ENCODE results near the gene SGMS1. TPM values are rescaled to one million over a fixed set of nuclear protein-coding genes. Genes with fewer than 3 reads are reported as not detected.

The SGMS1 gene
- total RNA-seq, 1 experiment from 2014 or later: 24.7 TPM

- TF ChIP-seq, protein P1, sequence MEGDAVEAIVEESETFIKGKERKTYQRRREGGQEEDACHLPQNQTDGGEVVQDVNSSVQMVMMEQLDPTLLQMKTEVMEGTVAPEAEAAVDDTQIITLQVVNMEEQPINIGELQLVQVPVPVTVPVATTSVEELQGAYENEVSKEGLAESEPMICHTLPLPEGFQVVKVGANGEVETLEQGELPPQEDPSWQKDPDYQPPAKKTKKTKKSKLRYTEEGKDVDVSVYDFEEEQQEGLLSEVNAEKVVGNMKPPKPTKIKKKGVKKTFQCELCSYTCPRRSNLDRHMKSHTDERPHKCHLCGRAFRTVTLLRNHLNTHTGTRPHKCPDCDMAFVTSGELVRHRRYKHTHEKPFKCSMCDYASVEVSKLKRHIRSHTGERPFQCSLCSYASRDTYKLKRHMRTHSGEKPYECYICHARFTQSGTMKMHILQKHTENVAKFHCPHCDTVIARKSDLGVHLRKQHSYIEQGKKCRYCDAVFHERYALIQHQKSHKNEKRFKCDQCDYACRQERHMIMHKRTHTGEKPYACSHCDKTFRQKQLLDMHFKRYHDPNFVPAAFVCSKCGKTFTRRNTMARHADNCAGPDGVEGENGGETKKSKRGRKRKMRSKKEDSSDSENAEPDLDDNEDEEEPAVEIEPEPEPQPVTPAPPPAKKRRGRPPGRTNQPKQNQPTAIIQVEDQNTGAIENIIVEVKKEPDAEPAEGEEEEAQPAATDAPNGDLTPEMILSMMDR (IDR thresholded peaks at IDR 0.05; ENCODE audit: unreplicated experiment): no peak
- Mint-ChIP-seq H3K9me3 (ENCODE audit: unreplicated experiment) (no peaks in the 10 kb centered on the region), H3K36me3 (ENCODE audit: insufficient read depth, unreplicated experiment) (no peaks in the 10 kb centered on the region), H3K27me3 (ENCODE audit: insufficient read depth, unreplicated experiment) (no peaks in the 10 kb centered on the region), H3K4me1 (ENCODE audit: insufficient read depth, unreplicated experiment) (no peaks in the 10 kb centered on the region), H3K27ac (ENCODE audit: low read depth, unreplicated experiment) (no peak overlapping the region), H3K4me3 (ENCODE audit: unreplicated experiment) (no peak overlapping the region)
- CTCF ChIA-PET: no interaction called here
- no TSS peak for BruUV-seq (replicated peaks)
- no peak for DNase-seq (ENCODE audit: unreplicated experiment)
- intact Hi-C loops (cut with micrococcal nuclease): no loop called here
- POLR2A ChIA-PET: no interaction called here
These were observed 97.6 kb downstream of the SGMS1 start for GRCh38 chr10:50526185-50526584.

- no TSS peak for BruUV-seq (replicated peaks)
- no peaks in the 10 kb centered on the region for H3K4me1 Mint-ChIP-seq (ENCODE audit: insufficient read depth, unreplicated experiment)
- no peak overlapping the region for H3K4me3 Mint-ChIP-seq (ENCODE audit: unreplicated experiment)
- no peaks in the 10 kb centered on the region for H3K9me3 Mint-ChIP-seq (ENCODE audit: unreplicated experiment)
- CTCF ChIA-PET: interaction anchor here (0.7 to 2.0 kb wide), 3 partner anchors 9 to 156 kb away, joined by 3 to 12 read pairs (median 3); no protein-coding TSS in a partner anchor
- POLR2A ChIA-PET: interaction anchor here (0.6 kb wide), 1 partner anchor 13 kb away, joined by 3 read pairs; no protein-coding TSS in a partner anchor
- no peak for DNase-seq (ENCODE audit: unreplicated experiment)
- intact Hi-C loops (cut with micrococcal nuclease): no loop called here
- H3K36me3 Mint-ChIP-seq (ENCODE audit: insufficient read depth, unreplicated experiment): peaks cover 6% of the 10 kb centered on the region
- TF ChIP-seq, protein P1 (IDR thresholded peaks at IDR 0.05; ENCODE audit: unreplicated experiment): no peak
- no peaks in the 10 kb centered on the region for H3K27me3 Mint-ChIP-seq (ENCODE audit: insufficient read depth, unreplicated experiment)
- H3K27ac Mint-ChIP-seq (ENCODE audit: low read depth, unreplicated experiment): no peak overlapping the region
These were observed 100.4 kb downstream of the SGMS1 start for GRCh38 chr10:50523357-50523756.

GRCh38 chr10:50522908-50523307 lies 100.8 kb downstream of the SGMS1 start:
- TF ChIP-seq, protein P1 (IDR thresholded peaks at IDR 0.05; ENCODE audit: unreplicated experiment): no peak
- Mint-ChIP-seq H3K36me3 (ENCODE audit: insufficient read depth, unreplicated experiment) (peaks cover 6% of the 10 kb centered on the region), H3K27me3 (ENCODE audit: insufficient read depth, unreplicated experiment) (no peaks in the 10 kb centered on the region), H3K4me1 (ENCODE audit: insufficient read depth, unreplicated experiment) (no peaks in the 10 kb centered on the region), H3K27ac (ENCODE audit: low read depth, unreplicated experiment) (no peak overlapping the region), H3K4me3 (ENCODE audit: unreplicated experiment) (no peak overlapping the region), H3K9me3 (ENCODE audit: unreplicated experiment) (no peaks in the 10 kb centered on the region)
- CTCF ChIA-PET: interaction anchor here (1.3 kb wide), 1 partner anchor 155 kb away, joined by 3 read pairs; no protein-coding TSS in a partner anchor
- intact Hi-C loops (cut with micrococcal nuclease): no loop called here
- POLR2A ChIA-PET: interaction anchor here (0.6 kb wide), 1 partner anchor 13 kb away, joined by 3 read pairs; no protein-coding TSS in a partner anchor
- no TSS peak for BruUV-seq (replicated peaks)
- no peak for DNase-seq (ENCODE audit: unreplicated experiment)

DNA sequence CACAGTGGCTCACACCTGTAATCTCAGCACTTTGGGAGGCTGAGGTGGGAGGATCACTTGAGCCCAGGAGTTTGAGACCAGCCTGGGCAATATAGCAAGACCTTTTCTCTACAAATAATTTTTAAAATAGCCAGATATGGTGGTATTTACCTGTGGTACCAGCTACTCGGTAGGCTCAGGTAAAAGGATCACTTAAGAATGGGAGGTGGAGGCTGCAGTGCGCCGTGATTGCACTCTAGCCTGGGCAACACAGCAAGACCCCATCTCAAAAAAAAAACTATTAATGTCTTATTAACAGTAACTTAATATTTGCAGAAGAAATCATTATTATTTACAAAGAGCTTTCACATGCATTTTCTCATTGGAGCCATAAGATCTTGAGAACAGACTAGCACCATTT lies 103.6 kb downstream of the SGMS1 start:
- DNase-seq (ENCODE audit: unreplicated experiment): no peak
- ChIA-PET CTCF (no interaction called here), POLR2A (no interaction called here)
- BruUV-seq (replicated peaks): no TSS peak
- Mint-ChIP-seq H3K4me3 (ENCODE audit: unreplicated experiment) (no peak overlapping the region), H3K27ac (ENCODE audit: low read depth, unreplicated experiment) (no peak overlapping the region), H3K9me3 (ENCODE audit: unreplicated experiment) (no peaks in the 10 kb centered on the region), H3K36me3 (ENCODE audit: insufficient read depth, unreplicated experiment) (peaks cover 6% of the 10 kb centered on the region), H3K4me1 (ENCODE audit: insufficient read depth, unreplicated experiment) (peaks cover under 1% of the 10 kb centered on the region), H3K27me3 (ENCODE audit: insufficient read depth, unreplicated experiment) (no peaks in the 10 kb centered on the region)
- TF ChIP-seq, protein P1 (IDR thresholded peaks at IDR 0.05; ENCODE audit: unreplicated experiment): no peak
- intact Hi-C loops (cut with micrococcal nuclease): no loop called here

All from MCF 10A (cell line).